Colonic mucosa (tissue), 4 donors: ENCODE data around the gene USP51. TPM values are rescaled to one million over a fixed set of nuclear protein-coding genes. Genes with fewer than 3 reads are reported as not detected.
A peak's percentile ranks its signal among the peaks of the same experiment; 100 is the strongest.
"Not testable (repeated sequence)": the region's sequence is repeated elsewhere in the genome, so short reads cannot be mapped to it uniquely, and the experiment has no call there.

Source experiments
- DNase-seq: peaks from one replicate; pipeline ENCODE4 v3.0.0-alpha.2; 2020
- H3K27ac ChIP-seq: fragments of 200-600 bp; one replicate; pipeline ENCODE4 v1.8.0; 2021
- H3K27me3 ChIP-seq: fragments of 200-600 bp; one replicate; pipeline ENCODE4 v1.8.0; 2021
- H3K36me3 ChIP-seq: fragments of 200-600 bp; one replicate; pipeline ENCODE4 v1.8.0; 2021
- H3K4me1 ChIP-seq: fragments of 200-600 bp; one replicate; pipeline ENCODE4 v1.8.0; 2021; ENCODE audit warnings: mild to moderate bottlenecking
- H3K4me3 ChIP-seq: fragments of 200-600 bp; one replicate; pipeline ENCODE4 v1.8.0; 2021
- H3K9ac ChIP-seq, 2 donors: one replicate each; pipeline ENCODE4 v1.7.0; 2013; ENCODE audit warnings: control low read depth in 2 of 2, low read depth in 2 of 2, low read length in 2 of 2
- H3K9me3 ChIP-seq: fragments of 200-600 bp; one replicate; pipeline ENCODE4 v1.8.0; 2021
- intact Hi-C: fragments of 100-400 bp; cut with DNase I; formaldehyde crosslinking; loops from one replicate; pipeline ENCODE4 v1.14.1; 2022
- total RNA-seq, 2 donors: library from RNA; stranded (reverse); fragmentation: NEBNext Ultra II Directional in 1 of 2; extraction: Animal tissue kit (Norgen Biotek cat#: 25700) in 1 of 2; gene quantifications; one replicate each; pipeline ENCODE4 v1.2.1, GENCODE V29; 2021
- TF ChIP-seq, protein P1 (sequence below): fragments of 200-600 bp; IDR thresholded peaks from one replicate; pipeline ENCODE4 v1.8.0; 2022; ENCODE audit warnings: antibody characterized with exemption, mild to moderate bottlenecking
- donor health status: healthy.
- donor health status: DM: no; HTN: no; CAD: no.
- donor health status: DM: no; HTN: no; CAD: no.

Gene USP51
- total RNA-seq, 2 donors from 2014 or later = 0.49 to 0.53 TPM

DNA sequence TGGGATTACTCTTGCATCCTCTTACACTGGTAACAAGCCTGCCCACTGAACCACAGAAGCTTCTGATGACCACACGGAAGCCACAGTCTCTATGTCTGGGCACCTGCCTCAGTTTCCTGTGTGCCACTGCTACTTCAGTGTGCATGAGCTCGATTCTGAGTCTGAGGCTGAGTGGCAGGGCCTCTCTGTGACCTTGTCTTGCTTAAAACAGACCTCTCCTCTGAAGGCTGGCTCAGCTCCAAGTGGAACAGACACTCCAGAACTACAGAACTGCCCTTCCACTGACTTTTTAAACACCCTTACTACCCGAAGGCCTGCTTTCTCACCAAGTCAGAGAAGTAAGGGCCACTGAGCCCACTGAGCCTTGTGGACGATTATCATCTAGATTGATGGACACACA, 29.7 kb downstream of the USP51 start:
- intact Hi-C loops, H3K9ac ChIP-seq, H3K4me1 ChIP-seq, DNase-seq, H3K9me3 ChIP-seq, H3K27me3 ChIP-seq, H3K36me3 ChIP-seq, H3K27ac ChIP-seq, H3K4me3 ChIP-seq: not testable (repeated sequence)

DNA sequence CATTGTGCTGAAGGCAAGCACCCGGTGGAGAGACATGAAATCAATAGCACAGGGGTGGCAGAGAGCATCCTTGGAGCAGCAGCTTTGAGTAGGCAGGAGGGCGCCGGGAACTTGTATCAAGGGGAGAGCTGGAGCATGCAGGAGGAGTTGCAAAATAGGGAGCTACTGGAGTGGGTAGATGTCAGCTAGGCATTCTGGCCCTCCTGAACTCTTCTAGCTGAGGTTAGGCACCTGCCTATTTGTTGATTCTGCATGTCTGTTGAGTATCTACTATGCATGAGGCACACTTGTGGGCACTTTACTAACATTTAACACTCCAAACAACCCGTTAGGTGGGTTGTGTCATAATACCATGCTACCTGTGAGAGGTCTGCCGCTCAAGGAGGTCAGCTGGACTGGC, 30.2 kb downstream of the USP51 start:
- H3K9me3 ChIP-seq, H3K4me3 ChIP-seq, H3K36me3 ChIP-seq, H3K9ac ChIP-seq, intact Hi-C loops, DNase-seq, H3K27me3 ChIP-seq, H3K27ac ChIP-seq, H3K4me1 ChIP-seq: not testable (repeated sequence)

DNA sequence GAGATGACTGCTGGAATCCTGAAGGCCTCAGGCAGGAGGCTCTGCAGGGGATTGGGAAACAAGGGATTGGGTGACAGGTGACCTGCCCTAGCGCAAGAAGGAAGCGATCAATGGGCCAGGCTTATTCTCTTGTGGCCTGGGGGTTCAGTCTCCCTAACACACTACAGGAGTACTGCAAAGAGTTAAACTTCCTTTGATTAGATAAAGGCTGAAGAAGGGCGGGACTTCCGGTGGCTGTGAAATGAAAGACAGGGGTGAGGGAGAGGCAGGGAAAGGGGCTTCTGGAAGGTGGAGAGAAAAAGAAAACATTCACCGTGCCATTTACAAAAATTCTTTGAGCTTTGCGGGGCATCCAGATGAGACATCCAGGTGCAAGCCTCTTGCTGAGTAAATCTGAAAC, 33.9 kb downstream of the USP51 start:
- H3K9ac ChIP-seq, H3K4me3 ChIP-seq, H3K27me3 ChIP-seq, DNase-seq, H3K36me3 ChIP-seq, intact Hi-C loops, H3K9me3 ChIP-seq, H3K27ac ChIP-seq, H3K4me1 ChIP-seq: not testable (repeated sequence)

DNA sequence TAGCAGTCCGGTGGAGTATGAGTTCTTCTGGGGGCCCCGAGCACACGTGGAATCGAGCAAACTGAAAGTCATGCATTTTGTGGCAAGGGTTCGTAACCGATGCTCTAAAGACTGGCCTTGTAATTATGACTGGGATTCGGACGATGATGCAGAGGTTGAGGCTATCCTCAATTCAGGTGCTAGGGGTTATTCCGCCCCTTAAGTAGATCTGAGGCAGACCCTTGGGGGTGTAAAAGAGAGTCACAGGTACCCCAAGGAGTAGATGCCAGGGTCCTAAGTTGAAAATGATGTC, 36.9 kb downstream of the USP51 start:
- no peaks in the 10 kb centered on the region for H3K4me1 ChIP-seq
- peak overlapping the region; percentile 56 to 72 for H3K9ac ChIP-seq
- intact Hi-C loops = no loop called here
- no peaks in the 10 kb centered on the region for H3K27me3 ChIP-seq
- H3K9me3 ChIP-seq = no peaks in the 10 kb centered on the region
- H3K4me3 ChIP-seq = peak overlapping the region; percentile 47
- TF ChIP-seq, protein P1, sequence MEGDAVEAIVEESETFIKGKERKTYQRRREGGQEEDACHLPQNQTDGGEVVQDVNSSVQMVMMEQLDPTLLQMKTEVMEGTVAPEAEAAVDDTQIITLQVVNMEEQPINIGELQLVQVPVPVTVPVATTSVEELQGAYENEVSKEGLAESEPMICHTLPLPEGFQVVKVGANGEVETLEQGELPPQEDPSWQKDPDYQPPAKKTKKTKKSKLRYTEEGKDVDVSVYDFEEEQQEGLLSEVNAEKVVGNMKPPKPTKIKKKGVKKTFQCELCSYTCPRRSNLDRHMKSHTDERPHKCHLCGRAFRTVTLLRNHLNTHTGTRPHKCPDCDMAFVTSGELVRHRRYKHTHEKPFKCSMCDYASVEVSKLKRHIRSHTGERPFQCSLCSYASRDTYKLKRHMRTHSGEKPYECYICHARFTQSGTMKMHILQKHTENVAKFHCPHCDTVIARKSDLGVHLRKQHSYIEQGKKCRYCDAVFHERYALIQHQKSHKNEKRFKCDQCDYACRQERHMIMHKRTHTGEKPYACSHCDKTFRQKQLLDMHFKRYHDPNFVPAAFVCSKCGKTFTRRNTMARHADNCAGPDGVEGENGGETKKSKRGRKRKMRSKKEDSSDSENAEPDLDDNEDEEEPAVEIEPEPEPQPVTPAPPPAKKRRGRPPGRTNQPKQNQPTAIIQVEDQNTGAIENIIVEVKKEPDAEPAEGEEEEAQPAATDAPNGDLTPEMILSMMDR = no peak
- H3K27ac ChIP-seq = peak overlapping the region; percentile 68
- DNase-seq = no peak
- no peaks in the 10 kb centered on the region for H3K36me3 ChIP-seq

DNA sequence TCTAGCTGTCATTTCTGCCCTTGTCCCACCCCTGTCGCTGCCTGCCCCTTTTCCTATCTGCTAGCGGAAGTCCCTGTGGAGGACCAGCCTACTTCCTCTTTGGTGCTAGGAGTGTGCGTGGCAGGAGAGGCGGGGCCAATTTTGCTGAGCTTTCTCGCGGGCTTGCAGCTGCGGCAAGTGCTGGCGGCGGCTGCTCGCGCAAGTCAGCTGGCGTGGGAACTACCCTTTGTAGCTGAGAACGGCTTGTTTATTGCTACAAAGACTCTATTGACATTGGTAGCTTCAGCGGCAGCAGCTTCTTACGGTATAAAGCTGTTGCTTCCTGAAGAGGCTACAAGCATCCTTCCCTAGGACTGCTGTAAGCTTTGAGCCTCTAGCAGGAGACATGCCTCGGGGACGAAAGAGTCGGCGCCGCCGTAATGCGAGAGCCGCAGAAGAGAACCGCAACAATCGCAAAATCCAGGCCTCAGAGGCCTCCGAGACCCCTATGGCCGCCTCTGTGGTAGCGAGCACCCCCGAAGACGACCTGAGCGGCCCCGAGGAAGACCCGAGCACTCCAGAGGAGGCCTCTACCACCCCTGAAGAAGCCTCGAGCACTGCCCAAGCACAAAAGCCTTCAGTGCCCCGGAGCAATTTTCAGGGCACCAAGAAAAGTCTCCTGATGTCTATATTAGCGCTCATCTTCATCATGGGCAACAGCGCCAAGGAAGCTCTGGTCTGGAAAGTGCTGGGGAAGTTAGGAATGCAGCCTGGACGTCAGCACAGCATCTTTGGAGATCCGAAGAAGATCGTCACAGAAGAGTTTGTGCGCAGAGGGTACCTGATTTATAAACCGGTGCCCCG, 37.4 kb downstream of the USP51 start, which contains the start of gene MAGEH1:
TSS of gene MAGEH1 (plus strand) at position 138 of the 843 bp plus-strand sequence. CDS start at position 386, 248 bp downstream.
- no peaks in the 10 kb centered on the region for H3K4me1 ChIP-seq
- intact Hi-C loops = no loop called here
- DNase-seq = peak; percentile 80
- no peaks in the 10 kb centered on the region for H3K27me3 ChIP-seq
- H3K9ac ChIP-seq = peak within 1 kb of the TSS; percentile 60 to 72
- TF ChIP-seq, protein P1 = no peak
- peak within 1 kb of the TSS; percentile 68 for H3K27ac ChIP-seq
- H3K9me3 ChIP-seq = no peaks in the 10 kb centered on the region
- H3K36me3 ChIP-seq = no peaks in the 10 kb centered on the region
- peak within 1 kb of the TSS; percentile 47 for H3K4me3 ChIP-seq

DNA sequence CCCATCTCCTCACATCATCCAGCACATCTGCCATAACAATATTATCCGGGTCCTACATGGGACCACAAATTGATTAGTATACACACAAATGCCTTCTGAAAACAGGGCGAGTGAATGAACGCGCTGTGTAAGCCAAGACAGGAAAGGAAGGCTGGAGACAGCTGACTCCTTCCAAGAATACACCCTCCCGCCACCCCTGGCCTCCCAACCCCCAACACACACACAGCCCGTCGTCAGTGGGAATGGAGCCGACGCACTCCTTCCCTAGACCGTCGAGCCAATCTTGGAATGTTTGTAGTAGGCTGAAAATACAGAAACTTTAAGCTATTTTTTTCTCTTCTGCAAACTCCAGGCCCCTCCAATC, 38.0 kb downstream of the USP51 start:
- intact Hi-C loops = no loop called here
- H3K9me3 ChIP-seq = no peaks in the 10 kb centered on the region
- no peak for DNase-seq
- H3K4me1 ChIP-seq = no peaks in the 10 kb centered on the region
- H3K4me3 ChIP-seq = peak overlapping the region; percentile 47
- no peaks in the 10 kb centered on the region for H3K36me3 ChIP-seq
- TF ChIP-seq, protein P1 = no peak
- peak overlapping the region in 1 of 2 donors; percentile 44 for H3K9ac ChIP-seq
- no peaks in the 10 kb centered on the region for H3K27me3 ChIP-seq
- peak overlapping the region; percentile 68 for H3K27ac ChIP-seq

DNA sequence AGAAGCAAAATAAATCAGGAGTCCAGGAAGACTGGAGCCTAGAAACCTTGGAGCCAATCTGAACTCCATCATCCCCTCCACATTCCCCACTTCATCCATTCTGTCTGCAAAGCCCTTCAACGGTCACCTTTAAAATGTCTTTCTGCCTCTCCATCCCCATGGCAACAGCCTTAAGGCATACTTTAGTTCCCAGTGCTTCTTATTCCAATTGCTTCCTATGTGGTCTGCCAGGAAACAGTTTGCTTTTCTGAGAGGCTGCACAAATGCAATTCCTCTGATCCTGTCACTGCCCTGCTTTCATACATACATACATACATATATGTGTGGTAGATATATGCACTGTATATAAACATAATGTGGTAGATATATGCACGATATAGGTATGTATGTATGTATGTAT, 38.5 kb downstream of the USP51 start:
- no peak overlapping the region for H3K4me3 ChIP-seq
- TF ChIP-seq, protein P1 = no peak
- H3K36me3 ChIP-seq = no peaks in the 10 kb centered on the region
- intact Hi-C loops = no loop called here
- DNase-seq = no peak
- H3K9me3 ChIP-seq = no peaks in the 10 kb centered on the region
- no peaks in the 10 kb centered on the region for H3K4me1 ChIP-seq
- H3K27ac ChIP-seq = no peak overlapping the region
- no peaks in the 10 kb centered on the region for H3K27me3 ChIP-seq
- peak overlapping the region in 1 of 2 donors; percentile 44 for H3K9ac ChIP-seq
